BLaER1 treated with 17β-estradiol and CSF1 and Interleukin-3, amounts not matched to agents 10 nM and 100 nM (cell line): Measurements from ENCODE around the gene SMPDL3B.

ENCODE experiments used
- H3K27ac ChIP-seq, 11 experiments: shearing (Covaris generic); formaldehyde crosslinking; 2 replicates each; pipeline ENCODE4 v1.8.1; 2022
- H3K27me3 ChIP-seq, 11 experiments: shearing (Covaris generic); formaldehyde crosslinking; 2 replicates each; pipeline ENCODE4 v1.8.1; 2022
- H3K36me3 ChIP-seq, 11 experiments: shearing (Covaris generic); formaldehyde crosslinking; 2 replicates each; pipeline ENCODE4 v1.8.1; 2022
- H3K4me1 ChIP-seq, 10 experiments: shearing (Covaris generic); formaldehyde crosslinking; 2 replicates each; pipeline ENCODE4 v1.8.1; 2022
- H3K4me2 ChIP-seq, 11 experiments: shearing (Covaris generic); formaldehyde crosslinking; 2 replicates each; pipeline ENCODE4 v1.8.1; 2022
- H3K4me3 ChIP-seq, 10 experiments: shearing (Covaris generic); formaldehyde crosslinking; 2 replicates each; pipeline ENCODE4 v1.8.1; 2022
- H3K9ac ChIP-seq, 11 experiments: shearing (Covaris generic); formaldehyde crosslinking; 2 replicates each; pipeline ENCODE4 v1.8.1; 2022
- H3K9me3 ChIP-seq, 11 experiments: shearing (Covaris generic); formaldehyde crosslinking; replicated peaks in 1 of 11; 2 replicates each; pipeline ENCODE4 v1.8.1; 2022
- H4K20me1 ChIP-seq, 11 experiments: shearing (Covaris generic); formaldehyde crosslinking; 2 replicates each; pipeline ENCODE4 v1.8.1; 2022
- Cebpa-rat ChIP-seq, 11 experiments: shearing (Covaris generic); IDR thresholded peaks; 2 replicates each; pipeline ENCODE4 v1.8.1; 2022

The SMPDL3B gene

GRCh38 chr1:27891196-27891889 is 43.5 kb upstream of the SMPDL3B start:
- H3K27ac ChIP-seq = peak overlapping the region; percentile 66 to 98 (median 92)
- TF ChIP-seq Cebpa-rat (IDR thresholded peaks at IDR 0.05) = no peak
- H3K4me1 ChIP-seq = peaks cover 50 to 87% (median 71%) of the 10 kb centered on the region in 10 experiments
- H3K36me3 ChIP-seq = peaks cover 75 to 95% (median 89%) of the 10 kb centered on the region in 11 experiments
- peaks cover 0 to 3% (median 0%) of the 10 kb centered on the region in 11 experiments; a peak in 6 of 22 replicates for H3K9me3 ChIP-seq
- peak overlapping the region in 1 of 10 experiments; percentile 29; a peak in 2 of 20 replicates for H3K4me3 ChIP-seq
- peaks cover 0 to 49% (median 0%) of the 10 kb centered on the region in 11 experiments; a peak in 2 of 22 replicates for H4K20me1 ChIP-seq
- no peaks in the 10 kb centered on the region for H3K27me3 ChIP-seq
- H3K9ac ChIP-seq = peak overlapping the region; percentile 16 to 99 (median 68); a peak in 21 of 22 replicates
- peak overlapping the region; percentile 10 to 100 (median 90); a peak in 21 of 22 replicates for H3K4me2 ChIP-seq

GRCh38 chr1:27894521-27894920 is 40.3 kb upstream of the SMPDL3B start:
- Histone ChIP-seq H3K4me3 (no peak overlapping the region), H4K20me1 (peaks cover 0 to 53% (median 0%) of the 10 kb centered on the region in 11 experiments; a peak in 3 of 22 replicates), H3K9me3 (no peaks in the 10 kb centered on the region), H3K36me3 (peaks cover 81 to 99% (median 93%) of the 10 kb centered on the region in 11 experiments), H3K27ac (peak overlapping the region in 7 of 11 experiments; percentile 9 to 98 (median 21); a peak in 10 of 22 replicates), H3K27me3 (no peaks in the 10 kb centered on the region), H3K9ac (peak overlapping the region in 5 of 11 experiments; percentile 1 to 71 (median 9); a peak in 3 of 22 replicates), H3K4me1 (peaks cover 32 to 61% (median 39%) of the 10 kb centered on the region in 10 experiments; a peak in 19 of 20 replicates), H3K4me2 (peak overlapping the region in 1 of 11 experiments; percentile 20; a peak in 2 of 22 replicates)
- TF ChIP-seq Cebpa-rat (IDR thresholded peaks at IDR 0.05) = no peak

GRCh38 chr1:27906759-27907158 is 28.0 kb upstream of the SMPDL3B start:
- Histone ChIP-seq H3K4me2 (no peak overlapping the region), H3K9ac (no peak overlapping the region), H3K9me3 (no peaks in the 10 kb centered on the region), H4K20me1 (peaks cover 0 to 9% (median 0%) of the 10 kb centered on the region in 11 experiments; a peak in 3 of 22 replicates), H3K4me1 (peaks cover 0 to 25% (median 12%) of the 10 kb centered on the region in 10 experiments; a peak in 15 of 20 replicates), H3K27ac (no peak overlapping the region), H3K4me3 (no peak overlapping the region), H3K27me3 (no peaks in the 10 kb centered on the region), H3K36me3 (peaks cover 96 to 100% (median 100%) of the 10 kb centered on the region in 11 experiments)
- no peak for TF ChIP-seq Cebpa-rat (IDR thresholded peaks at IDR 0.05)

- peak overlapping the region in 8 of 11 experiments; percentile 35 to 94 (median 90); a peak in 12 of 22 replicates for H3K4me2 ChIP-seq
- H3K9me3 ChIP-seq = peaks cover 8 to 13% (median 12%) of the 10 kb centered on the region in 11 experiments; a peak in 20 of 22 replicates
- no peaks in the 10 kb centered on the region for H3K27me3 ChIP-seq
- H3K9ac ChIP-seq = peak overlapping the region in 4 of 11 experiments; percentile 7 to 88 (median 31); a peak in 5 of 22 replicates
- TF ChIP-seq Cebpa-rat (IDR thresholded peaks at IDR 0.05) = no peak
- H3K4me3 ChIP-seq = 0 out of 20 replicates have a peak overlapping the region, but pooled peaks of 1 of the 10 experiments have one; percentile 82
- peaks cover 50 to 60% (median 57%) of the 10 kb centered on the region in 11 experiments for H3K36me3 ChIP-seq
- peaks cover 16 to 21% (median 17%) of the 10 kb centered on the region in 10 experiments; a peak in 18 of 20 replicates for H3K4me1 ChIP-seq
- H4K20me1 ChIP-seq = peaks cover 0 to 7% (median 0%) of the 10 kb centered on the region in 11 experiments; a peak in 3 of 22 replicates
- H3K27ac ChIP-seq = peak overlapping the region in 1 of 11 experiments; percentile 7; a peak in 1 of 22 replicates
Observed at GRCh38 chr1:27912429-27912828, 22.4 kb upstream of the SMPDL3B start.

GRCh38 chr1:27915082-27915575 is 19.7 kb upstream of the SMPDL3B start:
- H3K9me3 ChIP-seq = peaks cover 8 to 13% (median 12%) of the 10 kb centered on the region in 11 experiments; a peak in 20 of 22 replicates
- H3K4me3 ChIP-seq = peak overlapping the region in 9 of 10 experiments; percentile 5 to 99 (median 40); a peak in 11 of 20 replicates
- peaks cover 16 to 21% (median 17%) of the 10 kb centered on the region in 10 experiments; a peak in 18 of 20 replicates for H3K4me1 ChIP-seq
- H3K36me3 ChIP-seq = peaks cover 23 to 33% (median 30%) of the 10 kb centered on the region in 11 experiments
- no peak for TF ChIP-seq Cebpa-rat (IDR thresholded peaks at IDR 0.05)
- peak overlapping the region in 3 of 11 experiments; percentile 22 to 58 (median 26); a peak in 5 of 22 replicates for H3K4me2 ChIP-seq
- no peaks in the 10 kb centered on the region for H3K27me3 ChIP-seq
- H4K20me1 ChIP-seq = peaks cover 0 to 7% (median 0%) of the 10 kb centered on the region in 11 experiments; a peak in 1 of 22 replicates
- peak overlapping the region; percentile 11 to 89 (median 82); a peak in 19 of 22 replicates for H3K27ac ChIP-seq
- no peak overlapping the region; a peak in 1 of 22 replicates for H3K9ac ChIP-seq

GRCh38 chr1:27922272-27922671 is 12.5 kb upstream of the SMPDL3B start:
- TF ChIP-seq Cebpa-rat (IDR thresholded peaks at IDR 0.05) = no peak
- Histone ChIP-seq H3K9me3 (no peaks in the 10 kb centered on the region), H3K4me2 (no peak overlapping the region), H3K9ac (no peak overlapping the region), H3K4me3 (no peak overlapping the region), H3K27ac (no peak overlapping the region), H3K27me3 (no peaks in the 10 kb centered on the region), H4K20me1 (no peaks in the 10 kb centered on the region), H3K4me1 (no peaks in the 10 kb centered on the region), H3K36me3 (no peaks in the 10 kb centered on the region)

- Histone ChIP-seq H3K9ac (no peak overlapping the region), H3K9me3 (no peaks in the 10 kb centered on the region), H4K20me1 (no peaks in the 10 kb centered on the region), H3K4me3 (no peak overlapping the region), H3K36me3 (no peaks in the 10 kb centered on the region), H3K27me3 (no peaks in the 10 kb centered on the region), H3K27ac (no peak overlapping the region), H3K4me2 (no peak overlapping the region), H3K4me1 (peaks cover 0 to 20% (median 4%) of the 10 kb centered on the region in 10 experiments; a peak in 10 of 20 replicates)
- no peak for TF ChIP-seq Cebpa-rat (IDR thresholded peaks at IDR 0.05)
Observed at GRCh38 chr1:27928216-27928954, 6.4 kb upstream of the SMPDL3B start.

- TF ChIP-seq Cebpa-rat (IDR thresholded peaks at IDR 0.05) = no peak
- H3K9me3 ChIP-seq = no peaks in the 10 kb centered on the region
- H3K36me3 ChIP-seq = no peaks in the 10 kb centered on the region
- H3K4me3 ChIP-seq = no peak overlapping the region
- no peak overlapping the region for H3K9ac ChIP-seq
- no peaks in the 10 kb centered on the region; a peak in 1 of 22 replicates for H3K27me3 ChIP-seq
- no peaks in the 10 kb centered on the region for H4K20me1 ChIP-seq
- no peak overlapping the region; a peak in 1 of 22 replicates for H3K27ac ChIP-seq
- peak overlapping the region in 5 of 11 experiments; percentile 9 to 60 (median 54); a peak in 8 of 22 replicates for H3K4me2 ChIP-seq
- peaks cover 7 to 40% (median 14%) of the 10 kb centered on the region in 10 experiments; a peak in 17 of 20 replicates for H3K4me1 ChIP-seq
Observed at GRCh38 chr1:27931184-27931583, 3.6 kb upstream of the SMPDL3B start.
